GM19452 (cell line): ENCODE measurements around the gene ACSM6.

ENCODE experiments used
- ATAC-seq: cut with Tn5 transposase; IDR thresholded peaks from one replicate; pipeline ENCODE4 v1.9.1; 2021; ENCODE audit not compliant: unreplicated experiment

Gene ACSM6

DNA sequence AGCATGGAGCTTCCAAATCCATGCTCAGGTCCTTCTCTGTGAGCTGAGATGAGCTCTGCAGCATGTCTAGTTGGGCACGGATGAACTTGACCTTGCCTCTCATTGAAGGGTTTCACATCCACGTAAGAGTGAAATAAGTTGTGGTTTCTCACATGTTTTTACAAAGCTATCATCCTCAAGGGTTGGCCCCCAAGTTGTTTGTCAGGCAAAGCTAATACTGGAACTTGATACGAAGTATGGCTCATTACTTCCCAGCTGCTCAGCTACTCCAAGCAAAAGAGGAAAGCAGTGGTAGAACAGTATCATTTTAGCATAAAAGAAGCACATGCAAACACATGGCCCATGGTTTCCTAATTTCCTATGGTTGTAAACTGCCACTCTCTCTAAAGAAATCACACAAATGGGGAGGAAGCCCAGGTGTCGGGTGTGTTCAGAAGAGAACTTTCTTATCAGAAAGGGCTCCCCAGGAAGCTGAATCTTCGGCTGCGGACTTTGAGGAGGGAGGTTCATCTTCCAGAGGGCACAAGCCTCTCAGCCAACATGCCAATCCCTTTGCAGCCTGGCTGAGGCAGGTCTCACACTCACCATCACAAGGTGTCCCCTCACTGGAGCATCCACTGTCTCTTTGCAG is 51.5 kb downstream of the ACSM6 start:
- ATAC-seq, result peak; percentile 88

DNA sequence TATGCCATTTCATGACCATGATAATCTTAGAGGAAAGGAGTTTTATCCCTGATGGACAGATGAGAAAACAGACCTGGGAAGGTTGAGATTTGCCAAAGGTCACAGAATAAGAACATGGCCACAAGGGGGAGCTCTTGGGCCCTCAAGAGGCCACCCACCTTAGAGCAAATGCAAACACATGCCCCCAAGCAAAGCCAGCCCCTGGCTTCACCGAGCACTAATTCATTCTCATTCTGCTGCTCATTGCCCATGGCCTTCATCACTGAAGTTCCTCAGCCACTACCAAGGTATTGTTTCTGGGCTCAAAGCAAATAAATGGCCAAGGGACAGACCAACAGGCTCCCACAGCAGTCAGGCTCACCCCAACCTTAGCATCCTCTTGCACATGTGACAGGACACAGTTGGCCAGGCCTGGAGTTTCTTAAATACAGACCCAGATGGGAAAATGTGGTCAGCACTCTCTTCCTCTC is 52.6 kb downstream of the ACSM6 start:
- no peak for ATAC-seq

DNA sequence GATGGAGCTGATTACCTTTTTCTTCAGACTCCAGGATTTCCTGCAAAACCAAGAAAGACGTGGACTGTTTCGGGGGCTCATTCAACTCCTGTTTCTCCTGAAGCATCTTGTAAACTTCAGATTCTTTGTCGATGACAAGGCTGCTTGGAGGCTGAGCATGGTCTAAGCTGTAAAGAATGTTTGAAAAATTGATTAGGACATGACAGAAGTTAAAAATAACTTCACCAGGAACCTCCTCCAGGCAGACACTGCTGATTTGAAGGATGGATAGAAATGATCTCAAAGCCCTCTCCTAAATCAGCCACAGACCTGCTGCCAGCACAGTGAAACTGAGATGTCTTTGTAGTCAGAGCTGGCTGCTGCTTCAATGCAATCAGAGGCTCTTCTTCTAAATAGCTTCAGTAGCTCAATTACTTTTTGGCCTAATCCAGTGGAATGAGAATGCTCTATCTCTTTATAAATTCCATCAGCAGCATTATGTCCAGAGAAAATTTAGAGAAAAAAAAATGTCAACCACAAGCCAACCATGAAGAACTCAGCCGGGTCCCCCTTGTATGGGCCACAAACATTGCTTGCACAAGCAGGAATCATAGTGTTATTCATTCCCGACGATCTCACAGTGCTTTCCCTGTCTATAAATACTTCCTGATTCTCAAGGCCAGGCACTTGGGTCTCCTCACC is 53.3 kb downstream of the ACSM6 start:
- no peak for ATAC-seq

DNA sequence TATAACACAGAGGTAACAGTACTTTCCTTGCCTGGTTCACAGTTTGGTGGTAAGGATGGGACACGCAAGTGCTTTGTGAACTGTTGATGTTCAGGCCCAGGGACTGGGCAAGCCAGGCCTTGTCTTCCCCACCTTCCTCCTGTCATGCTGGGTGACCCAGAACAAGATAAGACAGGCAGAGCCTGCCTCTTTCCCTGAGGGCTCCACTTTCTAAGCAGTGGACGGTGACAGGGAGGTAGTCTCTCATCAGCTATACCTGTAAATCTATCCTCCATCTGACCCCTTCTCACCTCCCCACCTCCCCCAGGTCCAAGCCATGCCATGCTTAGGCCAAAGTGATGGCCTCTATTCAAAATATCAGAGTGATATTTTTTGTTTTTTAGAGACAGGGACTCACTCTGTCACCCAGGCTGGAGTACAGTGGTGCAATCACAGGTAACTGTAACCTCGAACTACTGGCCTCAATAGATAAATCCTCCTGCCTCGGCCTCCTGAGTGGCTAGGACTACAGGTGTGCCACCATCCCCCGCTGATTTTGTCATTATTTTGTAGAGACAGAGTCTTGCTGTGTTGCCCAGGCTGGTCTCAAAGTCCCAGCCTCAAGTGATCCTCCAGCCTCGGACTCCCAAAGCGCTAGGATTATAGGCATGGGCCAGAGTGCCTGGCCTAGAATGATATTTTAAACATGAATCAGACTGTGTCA is 54.0 kb downstream of the ACSM6 start:
- ATAC-seq, result no peak

DNA sequence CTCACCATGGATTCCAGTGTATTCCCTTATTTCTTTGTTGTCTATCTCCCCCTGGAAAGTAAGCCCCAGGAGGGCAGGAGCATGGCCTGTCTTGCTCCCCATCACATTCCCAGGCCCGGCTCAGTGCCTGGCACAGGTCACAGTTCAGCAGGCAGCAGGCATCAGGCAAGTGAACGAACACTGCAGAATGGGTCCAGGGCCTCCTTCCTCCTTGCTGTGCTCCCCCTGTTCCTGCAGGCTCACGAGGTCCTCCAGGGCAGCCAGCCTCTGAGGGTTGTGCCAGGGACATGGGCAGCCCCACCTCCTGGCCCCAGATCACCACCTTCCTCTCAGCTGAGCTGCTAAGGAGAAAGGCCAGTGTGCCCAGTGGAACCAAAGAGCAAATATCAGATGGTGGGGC is 55.0 kb downstream of the ACSM6 start:
- no peak for ATAC-seq

DNA sequence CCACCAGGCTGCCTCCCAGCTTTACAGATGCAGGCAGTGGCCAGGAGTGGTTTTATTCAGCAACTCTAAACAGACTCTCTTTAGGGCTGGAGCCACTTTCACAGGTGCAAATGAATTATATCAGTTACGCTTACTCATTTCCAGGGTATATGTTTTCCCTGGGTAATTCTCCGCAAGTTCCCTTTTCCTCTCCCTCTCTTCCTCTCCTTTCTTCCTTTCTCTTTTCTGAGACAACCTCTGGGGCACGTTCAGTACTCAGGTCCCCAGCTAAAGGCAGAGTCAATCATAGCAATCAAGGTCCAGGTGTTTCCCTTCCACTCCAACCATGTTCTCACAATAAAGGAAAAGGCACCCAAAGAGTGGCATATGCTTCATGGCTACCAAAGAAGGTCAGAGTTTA is 55.4 kb downstream of the ACSM6 start:
- no peak for ATAC-seq

DNA sequence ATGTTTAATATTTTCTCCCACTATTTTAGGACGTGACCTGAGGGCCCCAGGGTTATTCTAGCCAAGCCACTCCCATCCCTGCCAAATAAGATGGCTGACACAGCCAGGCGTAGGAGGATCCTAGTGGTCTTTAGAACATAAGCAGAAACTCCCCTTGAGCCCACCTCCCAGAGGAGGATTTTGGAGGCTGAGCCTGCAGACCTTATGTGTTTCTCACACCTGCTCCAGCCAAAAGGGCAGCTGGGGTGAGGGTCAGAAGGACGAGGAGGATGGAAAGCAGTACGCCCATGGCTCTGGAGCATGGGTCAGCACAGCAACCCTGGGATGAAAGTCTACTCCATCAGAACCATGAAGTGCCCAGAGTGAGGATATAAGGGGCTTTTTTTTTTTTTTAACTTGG is 56.8 kb downstream of the ACSM6 start:
- ATAC-seq, result no peak

DNA sequence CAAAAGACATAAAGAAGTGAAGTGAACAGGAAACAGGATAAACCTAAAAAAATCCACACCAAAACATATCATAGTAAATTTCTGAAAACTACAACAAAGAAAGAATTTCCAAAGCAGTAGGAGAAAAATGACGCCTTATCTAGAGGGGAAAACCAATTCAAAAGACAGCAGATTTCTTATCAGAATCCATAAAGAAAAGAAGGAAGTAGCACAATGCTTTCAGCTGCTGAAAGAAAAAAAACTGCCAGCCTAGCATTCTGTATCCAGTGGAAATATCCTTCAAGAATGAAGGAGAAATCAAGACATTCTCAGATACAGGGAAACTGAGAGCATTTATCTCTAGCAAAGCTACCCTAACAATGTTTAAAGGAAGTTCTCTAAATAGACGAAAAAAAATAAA is 59.0 kb downstream of the ACSM6 start:
- ATAC-seq, result no peak

DNA sequence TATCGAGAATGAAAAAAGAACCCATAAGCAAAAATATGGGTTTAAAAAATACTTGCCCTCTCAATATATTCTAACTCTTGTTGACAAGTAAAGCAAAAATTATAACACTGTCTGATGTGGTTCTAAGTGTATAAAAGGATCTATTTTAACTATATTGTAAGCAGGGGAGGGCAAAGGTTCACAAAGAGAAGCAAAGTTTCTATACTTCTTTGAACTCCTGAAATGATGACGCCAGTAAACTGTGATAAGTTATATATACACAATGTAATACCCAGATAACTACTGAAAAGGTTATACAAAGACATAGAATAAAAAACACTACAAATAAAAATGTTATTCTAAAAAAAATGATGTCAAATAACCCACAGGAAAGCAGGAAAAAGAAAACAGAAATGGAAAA is 59.6 kb downstream of the ACSM6 start:
- ATAC-seq, result no peak

DNA sequence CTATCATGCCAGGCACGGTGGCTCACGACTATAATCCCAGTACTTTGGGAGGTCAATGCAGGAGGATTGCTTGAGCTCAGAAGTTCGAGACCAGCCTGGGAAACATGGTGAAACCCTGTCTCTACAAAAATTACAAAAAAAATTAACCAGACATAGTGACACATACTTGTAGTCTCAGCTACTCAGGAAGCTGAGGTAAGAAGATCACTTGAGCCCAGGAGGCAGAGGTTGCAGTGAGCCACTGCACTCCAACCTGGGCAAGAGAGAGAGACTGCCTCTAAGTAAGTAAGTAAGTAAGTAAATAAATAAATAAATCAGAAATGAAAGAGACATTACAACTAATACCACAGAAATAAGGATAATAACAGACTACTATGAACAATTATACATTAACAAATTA is 60.6 kb downstream of the ACSM6 start:
- no peak for ATAC-seq

DNA sequence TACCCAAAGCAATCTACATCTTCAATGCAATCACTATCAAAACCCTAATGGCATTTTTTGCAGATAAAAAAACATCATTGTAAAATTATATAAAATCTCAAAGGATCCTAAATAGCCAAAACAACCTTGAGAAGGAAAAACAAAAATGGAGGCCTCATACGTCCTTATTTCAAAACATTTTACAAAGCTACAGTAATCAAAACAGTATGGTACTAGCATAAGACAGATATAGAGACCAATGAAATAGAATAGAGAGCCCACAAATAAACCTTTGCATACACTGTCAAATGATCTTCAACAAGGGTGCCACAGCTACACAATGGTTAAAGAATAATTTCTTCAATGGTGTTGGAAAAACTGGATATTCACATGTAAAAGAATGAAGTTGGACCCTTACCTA is 62.2 kb downstream of the ACSM6 start:
- ATAC-seq, result no peak

DNA sequence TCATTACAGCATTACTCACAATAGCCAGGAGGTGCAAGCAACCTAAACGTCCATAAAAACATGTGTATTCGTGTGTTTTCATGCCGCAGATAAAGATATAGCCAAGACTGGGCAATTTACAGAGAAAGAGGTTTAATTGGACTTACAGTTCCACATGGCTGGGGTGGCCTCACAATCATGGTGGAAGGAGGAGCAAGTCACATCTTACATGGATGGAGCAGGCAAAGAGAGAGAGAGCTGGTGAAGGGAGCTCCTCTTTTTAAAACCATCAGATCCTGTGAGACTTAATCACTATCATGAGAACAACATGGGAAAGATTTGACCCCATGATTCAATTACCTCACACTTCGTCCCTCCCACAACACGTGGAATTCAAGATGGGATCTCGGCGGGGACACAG is 63.8 kb downstream of the ACSM6 start:
- no peak for ATAC-seq

DNA sequence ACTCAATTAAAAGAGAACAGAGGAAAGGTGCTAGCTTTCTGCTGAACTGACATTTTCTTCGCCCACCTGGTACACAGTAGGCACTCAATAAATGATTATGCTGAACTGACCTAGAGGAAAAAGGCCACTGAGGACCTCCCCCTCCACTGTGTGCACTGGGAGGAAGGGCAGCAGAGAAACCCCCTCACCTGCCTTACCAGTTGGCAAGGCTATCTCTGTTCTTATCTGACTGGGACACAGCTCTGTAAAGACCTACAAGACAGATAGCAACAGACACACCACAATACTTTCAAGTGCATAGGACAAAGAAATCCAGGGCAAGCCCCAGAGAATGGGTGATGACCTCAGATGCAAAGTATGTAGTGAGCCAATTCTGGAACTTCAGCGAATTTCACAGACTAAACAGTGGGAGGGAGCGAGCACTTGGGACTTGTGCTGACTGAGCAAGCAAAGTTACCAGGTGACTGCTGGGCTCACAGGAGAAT is 66.4 kb downstream of the ACSM6 start:
- ATAC-seq, result no peak

DNA sequence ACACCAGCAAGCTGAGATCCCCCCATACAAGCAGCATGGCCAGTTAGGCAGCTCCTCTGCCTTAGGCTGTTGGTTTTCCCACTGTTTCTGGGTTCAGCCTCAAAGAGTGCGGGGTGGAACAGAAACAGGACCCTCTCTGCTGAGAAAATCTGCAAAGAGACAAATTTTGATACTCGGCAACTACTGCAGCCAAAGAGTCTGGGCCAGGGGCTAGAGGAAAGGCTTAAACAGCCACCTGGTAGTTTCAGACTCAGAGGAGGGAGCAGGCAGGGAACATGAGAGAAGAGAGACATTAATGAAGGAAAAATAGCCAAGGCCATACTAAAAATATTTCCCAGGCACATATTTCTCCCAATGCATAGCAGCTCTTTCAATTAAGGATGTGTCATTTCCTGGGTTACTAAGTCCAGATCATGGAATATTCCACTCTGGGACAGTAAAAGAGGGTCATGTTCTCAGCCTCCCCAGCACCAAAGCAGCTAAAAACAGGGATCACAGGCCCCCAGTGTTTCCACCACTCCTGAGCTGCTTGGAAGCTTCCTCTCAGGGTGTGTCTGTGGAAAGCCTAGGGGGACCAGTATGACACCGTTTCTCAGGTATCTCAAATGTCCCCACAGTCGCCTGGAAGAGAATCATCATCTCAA is 67.0 kb downstream of the ACSM6 start:
- ATAC-seq, result no peak

DNA sequence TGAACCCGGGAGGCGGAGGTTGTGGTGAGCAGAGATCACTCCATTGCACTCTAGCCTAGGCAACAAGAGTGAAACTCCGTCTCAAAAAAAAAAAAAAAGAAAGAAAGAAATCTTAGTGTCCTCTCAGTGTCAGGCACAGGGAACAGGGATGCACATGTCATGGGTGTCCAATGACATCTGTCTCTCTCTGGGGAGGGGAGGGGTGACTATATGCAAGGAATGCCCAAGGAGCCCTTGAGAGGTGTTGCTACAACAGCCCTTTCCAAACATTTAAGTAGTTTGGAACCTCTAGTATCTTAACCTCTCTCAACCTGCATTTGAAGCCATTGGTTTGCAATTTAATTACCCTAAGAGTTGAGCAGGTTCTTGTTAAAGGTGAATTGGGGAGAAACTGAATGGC is 67.9 kb downstream of the ACSM6 start:
- no peak for ATAC-seq

DNA sequence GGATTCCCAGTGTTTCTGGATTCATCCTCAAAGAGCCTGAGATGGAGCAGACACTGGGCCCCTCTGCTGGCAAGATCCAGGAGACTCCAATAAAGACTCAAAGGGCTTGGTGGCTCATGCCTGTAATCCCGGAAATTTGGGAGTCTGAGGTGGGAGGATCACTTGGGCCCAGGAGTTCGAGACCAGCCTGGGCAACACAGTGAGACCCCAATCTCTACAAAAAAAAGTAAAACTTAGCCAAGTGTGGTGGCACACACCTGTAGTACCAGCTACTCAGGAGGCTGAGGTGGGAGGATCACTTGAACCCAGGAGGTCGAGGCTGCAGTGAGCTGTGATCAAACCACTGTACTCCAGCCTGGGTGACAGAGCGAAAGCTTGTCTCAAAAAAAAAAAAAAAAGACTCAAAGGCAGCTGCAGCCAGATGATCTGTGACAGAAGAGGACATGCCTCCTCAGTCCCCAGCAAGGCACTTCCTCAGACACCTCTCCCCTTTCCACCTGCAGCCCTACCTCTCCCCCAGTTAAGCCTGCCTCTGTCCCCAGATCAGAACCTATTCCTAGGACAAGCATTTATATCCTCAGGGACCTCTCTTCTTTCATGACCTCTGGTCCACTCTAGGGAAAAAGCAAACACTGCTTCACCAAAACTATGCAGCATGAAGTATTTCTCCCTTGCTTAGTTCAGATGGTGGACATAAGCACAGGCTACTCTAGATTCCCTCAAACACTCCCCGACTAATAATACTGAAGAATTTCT is 68.9 kb downstream of the ACSM6 start:
- ATAC-seq, result no peak

DNA sequence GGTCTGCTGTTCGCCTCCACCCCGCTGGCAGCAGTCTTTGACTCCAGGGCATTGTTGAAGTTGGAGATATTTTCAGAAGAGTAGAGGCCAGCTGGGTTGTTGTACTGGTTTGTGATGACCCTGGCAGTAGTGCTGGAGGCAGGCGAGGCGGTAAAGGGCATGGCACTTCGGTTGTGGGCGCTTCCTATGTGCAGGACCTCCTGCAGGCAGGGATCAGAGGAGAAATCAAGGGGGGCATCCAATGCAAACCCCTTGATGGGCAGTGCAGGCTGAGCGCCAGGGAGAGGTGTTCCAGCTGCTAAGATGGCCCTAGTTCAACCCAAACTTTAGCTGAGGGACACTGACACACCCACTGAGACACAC is 69.8 kb downstream of the ACSM6 start:
- no peak for ATAC-seq

DNA sequence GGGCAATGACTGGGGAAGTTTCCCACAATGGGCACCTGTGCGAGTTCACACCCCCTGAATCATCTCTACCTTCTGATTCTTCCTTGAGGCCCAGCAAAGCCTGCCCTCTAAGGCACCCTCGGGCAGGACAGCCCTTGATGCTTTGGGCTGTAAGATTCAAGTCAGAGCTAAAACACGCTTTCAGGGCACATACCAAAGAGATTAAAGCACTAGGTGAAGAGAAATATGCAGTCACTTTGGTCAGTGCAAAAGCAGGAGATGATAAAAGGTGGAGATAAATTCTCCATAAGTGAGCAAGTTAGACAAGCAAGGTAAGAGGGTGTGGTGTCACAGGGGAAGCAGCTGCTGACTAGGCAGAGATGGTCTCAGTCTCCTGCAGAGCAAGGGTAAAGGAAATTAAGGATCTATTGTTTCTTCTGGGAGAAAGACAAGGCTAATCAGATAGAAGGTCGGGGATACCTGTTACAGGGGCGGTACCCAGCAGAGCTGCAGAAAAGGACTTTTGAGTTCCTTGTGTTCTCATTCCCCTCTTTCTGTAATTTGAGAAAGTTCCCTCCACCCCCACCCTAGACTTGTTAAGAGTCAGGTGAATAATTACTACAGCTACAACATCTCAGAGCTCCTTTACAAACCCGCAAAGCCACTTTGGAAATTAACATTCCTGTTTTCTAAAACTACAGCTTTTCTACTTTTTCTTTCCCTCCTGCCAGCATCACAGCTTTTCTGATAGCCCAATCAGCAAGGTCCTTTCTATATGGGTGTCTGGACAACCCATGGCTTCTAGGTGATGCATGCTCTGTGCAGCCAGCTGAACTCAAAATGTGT is 70.4 kb downstream of the ACSM6 start:
- no peak for ATAC-seq

DNA sequence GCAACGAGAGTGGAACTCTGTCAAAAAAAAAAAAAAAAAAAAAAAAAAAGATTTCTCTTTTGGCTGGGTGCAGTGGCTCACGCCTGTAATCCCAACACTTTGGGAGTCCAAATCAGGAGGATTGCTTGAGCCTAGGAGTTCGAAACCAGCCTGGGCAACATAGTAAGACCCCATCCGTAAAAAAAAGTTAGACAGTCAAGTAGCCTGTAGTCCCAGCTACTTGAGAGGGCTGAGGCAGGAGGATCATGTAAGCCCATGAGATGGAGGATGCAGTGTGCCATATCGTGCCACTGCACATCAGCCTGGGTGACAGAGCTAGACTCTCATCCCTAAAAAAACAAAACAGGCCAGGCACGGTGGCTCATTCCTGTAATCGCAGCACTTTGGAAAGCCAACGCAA is 71.5 kb downstream of the ACSM6 start:
- no peak for ATAC-seq

DNA sequence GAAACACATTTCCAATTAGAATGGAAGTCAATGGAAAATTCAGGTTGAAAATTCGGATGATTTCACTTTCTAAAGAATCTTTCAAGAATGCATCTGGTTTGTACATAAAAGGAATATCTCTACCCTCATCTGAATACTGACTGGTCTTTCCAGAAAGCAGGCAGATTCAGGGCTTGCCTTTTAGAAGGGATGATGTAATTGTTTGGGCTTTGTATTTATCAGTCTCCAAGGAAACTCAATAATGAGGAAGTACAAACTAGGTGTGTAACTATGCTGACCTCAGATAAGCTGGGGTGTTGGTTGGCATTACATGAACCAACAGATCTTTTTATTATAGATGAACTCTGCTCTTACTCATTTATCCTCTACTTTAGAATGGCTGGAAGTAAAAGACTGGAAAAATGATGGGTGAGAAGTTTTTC is 72.6 kb downstream of the ACSM6 start:
- peak; percentile 90 for ATAC-seq
